Heart left ventricle (tissue), 16 donors: ENCODE measurements around the gene MACROD1. TPM values are rescaled to one million over a fixed set of nuclear protein-coding genes. Genes with fewer than 3 reads are reported as not detected.

Source experiments
- ATAC-seq, 4 donors: fragments of 200-7000 bp; cut with Tn5 transposase; one replicate each; pipeline ENCODE4 v1.9.1; 2020 to 2022; ENCODE audit warnings: moderate library complexity in 4 of 4, mild to moderate bottlenecking in 3 of 4, moderate number of reproducible peaks in 1 of 4
- DNase-seq, 5 donors: peaks; one replicate each; pipeline ENCODE4 v3.0.0-alpha.2; 2020
- H3K27ac ChIP-seq, 12 donors: fragments of 200-600 bp; sonication (generic) in 4 of 12; one replicate each; pipeline versions ENCODE4 v1.5.0 to v1.8.0; 2016 to 2022; ENCODE audit warnings: mild to moderate bottlenecking in 2 of 12
- H3K27me3 ChIP-seq, 9 donors: fragments of 200-600 bp; sonication (generic) in 2 of 9; one replicate each; pipeline versions ENCODE4 v1.5.1 to v1.8.0; 2016 to 2022; ENCODE audit warnings: mild to moderate bottlenecking in 3 of 9
- H3K36me3 ChIP-seq, 9 donors: fragments of 200-600 bp; sonication (generic) in 2 of 9; one replicate each; pipeline versions ENCODE4 v1.5.0 to v1.8.0; 2018 to 2022; ENCODE audit warnings: mild to moderate bottlenecking in 2 of 9
- H3K4me1 ChIP-seq, 12 donors: fragments of 200-600 bp; sonication (generic) in 4 of 12; one replicate each; pipeline versions ENCODE4 v1.5.0 to v1.8.0; 2016 to 2022; ENCODE audit warnings: mild to moderate bottlenecking in 3 of 12
- H3K4me3 ChIP-seq, 12 donors: fragments of 200-600 bp; sonication (generic) in 4 of 12; one replicate each; pipeline versions ENCODE4 v1.5.0 to v1.8.0; 2017 to 2022; ENCODE audit warnings: mild to moderate bottlenecking in 9 of 12, moderate library complexity in 4 of 12
- H3K9me3 ChIP-seq, 12 donors: fragments of 200-600 bp; sonication (generic) in 4 of 12; one replicate each; pipeline versions ENCODE4 v1.5.0 to v1.8.0; 2016 to 2022; ENCODE audit warnings: mild to moderate bottlenecking in 1 of 12
- POLR2A ChIP-seq, 2 donors: fragments of 450-650 bp; IDR thresholded peaks; one replicate each; pipeline ENCODE4 v1.6.1; 2017; ENCODE audit warnings: antibody characterized with exemption in 2 of 2, mild to moderate bottlenecking in 2 of 2, moderate library complexity in 2 of 2
- WGBS, 4 donors: extraction: QIAGEN DNeasy Blood & Tissue Kit in 2 of 4; methylation state at CpG; one replicate each; pipeline versions ENCODE4 v1.1.5 to v1.1.7; 2013 to 2018; 5-methylcytosine and 5-hydroxymethylcytosine counted together
- intact Hi-C, 10 donors: fragments of 100-400 bp; cut with DNase I; formaldehyde crosslinking; loops; one replicate each; pipeline versions ENCODE4 v1.11.1 to v1.14.2; 2022
- polyA plus RNA-seq, 2 donors: library from polyadenylated mRNA; stranded (reverse); fragments of 200-250 nt; gene quantifications; one replicate each; pipeline ENCODE4 v1.2.3, GENCODE V29; 2013
- total RNA-seq, 9 donors: library from RNA; depleted of rRNA in 2 of 9; stranded (reverse); fragments of >200 nt in 2 of 9; fragmentation: NEBNext Ultra II Directional in 3 of 9; extraction: Animal tissue kit (Norgen Biotek cat#: 25700) in 3 of 9; gene quantifications; one replicate each; pipeline versions ENCODE4 v1.1.0 to v1.2.4, GENCODE V29; 2016 to 2023
- TF ChIP-seq, protein P1 (sequence below), 12 donors: fragments of 200-600 bp; sonication (generic) in 4 of 12; IDR thresholded peaks; one replicate each; pipeline versions ENCODE4 v1.5.0 to v1.8.0; 2018 to 2022; ENCODE audit warnings: antibody characterized with exemption in 12 of 12, mild to moderate bottlenecking in 5 of 12
- donor health status: ischemic (EF 13 %, LVEDD 7.1; RV severe dilation, severe dysfunction).
- donor health status: healthy with polysubstance abuse.
- donor health status: DM: no; HTN: yes; CAD: no.
- donor health status: DM: no; HTN: no; CAD: no.
- donor health status: ischemic (EF 25% LVEDD 6.9; RV normal size, moderate dysfunction).
- donor health status: ischemic (EF 25% LVEDD 5.7; RV mildly dilated, moderate dysfunction).
- donor health status: healthy.
- donor health status: DM: yes; HTN: yes; CAD: no.
- donor health status: ischemic (EF 35%, LVEDD 5.7; RV mildly dilated, moderate dysfunction).
- donor health status: nonischemic (EF 11% LVEDD 7.7; RV severe dilation, severe dysfunction).
- donor health status: DM: yes; HTN: yes; CAD: no.
- donor health status: PGD.
- donor health status: ischemic (EF 29% LVEDD 5.4; RV normal size, mild dysfunction).
- donor health status: nonischemic (EF 23%, LVEDD 6.1; RV moderate dilation, normal function).

Gene MACROD1
- total and polyA plus RNA-seq, 11 donors, result 48.9 to 287 (median 116) TPM

GRCh38 chr11:64207256-64208085 is 41.6 kb upstream of the MACROD1 start:
- intact Hi-C loops, result no loop called here
- peaks cover 0 to 68% (median 25%) of the 10 kb centered on the region in 9 donors for H3K36me3 ChIP-seq

DNA sequence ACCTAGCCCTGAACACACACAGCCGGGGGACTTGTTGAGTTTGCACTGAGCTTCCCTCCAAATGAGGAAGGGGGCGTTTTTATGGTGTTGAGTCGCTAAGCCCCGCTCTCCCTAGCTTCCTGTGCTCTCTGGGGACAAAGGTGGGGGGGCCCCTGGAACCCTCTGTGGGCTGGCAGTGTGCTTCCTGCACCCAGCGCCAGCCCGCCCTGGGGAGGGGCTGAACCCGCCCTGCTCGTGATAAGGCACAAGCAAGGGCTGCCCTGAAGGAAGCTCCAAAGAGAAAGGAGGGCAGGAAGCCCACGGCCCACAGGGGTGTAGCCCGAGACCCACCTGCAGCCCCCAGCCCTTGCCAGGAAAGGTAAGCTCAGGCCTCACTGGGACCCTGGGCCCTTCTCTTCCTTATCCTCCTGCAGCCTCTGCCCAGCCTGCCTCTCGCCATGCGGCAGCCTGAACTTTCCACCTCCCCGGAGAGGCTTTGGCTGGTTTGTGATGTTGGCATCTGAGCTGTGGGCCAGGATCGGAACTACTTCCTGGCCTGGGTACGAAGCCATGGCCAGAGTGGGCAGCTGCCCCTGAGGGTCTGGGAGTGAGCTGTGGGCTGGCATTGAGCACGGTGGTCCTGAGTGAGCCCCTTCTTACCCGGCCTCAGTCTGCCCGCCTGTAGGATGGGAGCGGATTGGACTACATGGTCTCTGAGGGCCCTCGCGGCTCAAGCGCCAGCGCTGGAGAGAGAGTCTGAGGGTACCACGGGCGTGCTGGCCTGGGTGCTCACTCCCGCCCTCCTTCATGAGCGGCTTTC is 40.7 kb upstream of the MACROD1 start, which contains the start of gene FERMT3:
Gene FERMT3, plus strand, starts transcription at position 265 of the 799 bp plus-strand sequence. CDS start 644 bp downstream, outside the sequence.
- Histone ChIP-seq H3K36me3 (peaks cover 0 to 68% (median 30%) of the 10 kb centered on the region in 9 donors), H3K4me1 (peaks cover 0 to 47% (median 27%) of the 10 kb centered on the region in 12 donors), H3K27me3 (no peaks in the 10 kb centered on the region), H3K9me3 (no peaks in the 10 kb centered on the region), H3K4me3 (peak within 1 kb of the TSS in 11 of 12 donors; percentile 14 to 75 (median 52)), H3K27ac (peak within 1 kb of the TSS; percentile 33 to 98 (median 86))
- DNase-seq (peak; percentile 61 to 89 (median 74)), ATAC-seq (peak; percentile 25 to 56 (median 38))
- TF ChIP-seq POLR2A (IDR thresholded peaks at IDR 0.05), result no peak
- TF ChIP-seq, protein P1, sequence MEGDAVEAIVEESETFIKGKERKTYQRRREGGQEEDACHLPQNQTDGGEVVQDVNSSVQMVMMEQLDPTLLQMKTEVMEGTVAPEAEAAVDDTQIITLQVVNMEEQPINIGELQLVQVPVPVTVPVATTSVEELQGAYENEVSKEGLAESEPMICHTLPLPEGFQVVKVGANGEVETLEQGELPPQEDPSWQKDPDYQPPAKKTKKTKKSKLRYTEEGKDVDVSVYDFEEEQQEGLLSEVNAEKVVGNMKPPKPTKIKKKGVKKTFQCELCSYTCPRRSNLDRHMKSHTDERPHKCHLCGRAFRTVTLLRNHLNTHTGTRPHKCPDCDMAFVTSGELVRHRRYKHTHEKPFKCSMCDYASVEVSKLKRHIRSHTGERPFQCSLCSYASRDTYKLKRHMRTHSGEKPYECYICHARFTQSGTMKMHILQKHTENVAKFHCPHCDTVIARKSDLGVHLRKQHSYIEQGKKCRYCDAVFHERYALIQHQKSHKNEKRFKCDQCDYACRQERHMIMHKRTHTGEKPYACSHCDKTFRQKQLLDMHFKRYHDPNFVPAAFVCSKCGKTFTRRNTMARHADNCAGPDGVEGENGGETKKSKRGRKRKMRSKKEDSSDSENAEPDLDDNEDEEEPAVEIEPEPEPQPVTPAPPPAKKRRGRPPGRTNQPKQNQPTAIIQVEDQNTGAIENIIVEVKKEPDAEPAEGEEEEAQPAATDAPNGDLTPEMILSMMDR (IDR thresholded peaks at IDR 0.05), result no peak
- WGBS, 4 donors, result 57 to 78% (median 76%) methylated on average over 11 to 27 of the region's 27 CpGs
- intact Hi-C loops, result no loop called here

More at GRCh38 chr11:64207256-64208085, 41.6 kb upstream of the MACROD1 start:
- DNase-seq (peak; percentile 72 to 86 (median 80)), ATAC-seq (peak; percentile 21 to 76 (median 71))
- H3K27me3 ChIP-seq, result no peaks in the 10 kb centered on the region
- no peaks in the 10 kb centered on the region for H3K9me3 ChIP-seq
- H3K4me1 ChIP-seq, result peaks cover 0 to 47% (median 27%) of the 10 kb centered on the region in 12 donors
- WGBS, 4 donors, result 42 to 64% (median 52%) methylated on average over 25 to 30 of the region's 30 CpGs
- peak overlapping the region; percentile 33 to 98 (median 86) for H3K27ac ChIP-seq
- H3K4me3 ChIP-seq, result peak overlapping the region in 11 of 12 donors; percentile 14 to 75 (median 52)
- TF ChIP-seq, protein P1 (IDR thresholded peaks at IDR 0.05), result peak in 1 of 12 donors; percentile 4
- TF ChIP-seq POLR2A (IDR thresholded peaks at IDR 0.05), result peak in 1 of 2 donors; percentile 51

- H3K27ac ChIP-seq, result peak overlapping the region in 2 of 12 donors; percentile 44 to 98
These were observed 38.6 kb upstream of the MACROD1 start for GRCh38 chr11:64204464-64204989.

More at GRCh38 chr11:64204464-64204989, 38.6 kb upstream of the MACROD1 start:
- H3K4me3 ChIP-seq, result no peak overlapping the region
- H3K4me1 ChIP-seq, result peaks cover 0 to 47% (median 27%) of the 10 kb centered on the region in 12 donors
- ATAC-seq (peak; percentile 48 to 65 (median 57)), DNase-seq (peak; percentile 83 to 91 (median 85))
- no peak for TF ChIP-seq POLR2A (IDR thresholded peaks at IDR 0.05)
- TF ChIP-seq, protein P1 (IDR thresholded peaks at IDR 0.05), result peak; percentile 55 to 84 (median 68)
- no peaks in the 10 kb centered on the region for H3K27me3 ChIP-seq
- intact Hi-C loops, result loop anchor here (1.0 to 5.0 kb wide), 7 partner anchors 95 to 153 kb away; partner anchors contain the start of genes CATSPERZ (in 6 of the 10), ESRRA (in 1 of the 10) and RPS6KA4 (in 1 of the 10)
- 43 to 45% (median 44%) methylated on average over 7 of the region's 7 CpGs for WGBS, 4 donors
- peaks cover 0 to 70% (median 51%) of the 10 kb centered on the region in 9 donors for H3K36me3 ChIP-seq
- no peaks in the 10 kb centered on the region for H3K9me3 ChIP-seq
